Upper lobe of right lung (tissue), 1 donor: ENCODE data around the gene ENPP7. TPM values are rescaled to one million over a fixed set of nuclear protein-coding genes. Genes with fewer than 3 reads are reported as not detected.

Experiments
- ATAC-seq: fragments of 200-7000 bp; cut with Tn5 transposase; one replicate; pipeline ENCODE4 v1.9.1; 2020; ENCODE audit warnings: mild to moderate bottlenecking, moderate library complexity
- DNase-seq: peaks from one replicate; pipeline ENCODE4 v3.0.0-alpha.2; 2020
- H3K27ac ChIP-seq: fragments of 200-600 bp; one replicate; pipeline ENCODE4 v1.8.0; 2022
- H3K27me3 ChIP-seq: fragments of 200-600 bp; one replicate; pipeline ENCODE4 v1.8.0; 2022; ENCODE audit warnings: mild to moderate bottlenecking
- H3K36me3 ChIP-seq: fragments of 200-600 bp; one replicate; pipeline ENCODE4 v1.8.0; 2022
- H3K4me1 ChIP-seq: fragments of 200-600 bp; one replicate; pipeline ENCODE4 v1.8.0; 2022
- H3K4me3 ChIP-seq: fragments of 200-600 bp; one replicate; pipeline ENCODE4 v1.8.0; 2022; ENCODE audit warnings: mild to moderate bottlenecking
- H3K9me3 ChIP-seq: fragments of 200-600 bp; one replicate; pipeline ENCODE4 v1.8.0; 2022
- intact Hi-C: fragments of 100-400 bp; cut with DNase I; formaldehyde crosslinking; loops from one replicate; pipeline ENCODE4 v1.11.0; 2022
- total RNA-seq: library from RNA; stranded (reverse); fragmentation: NEBNext Ultra II Directional; extraction: Animal tissue kit (Norgen Biotek cat#: 25700); gene quantifications from one replicate; pipeline ENCODE4 v1.2.1, GENCODE V29; 2021
- TF ChIP-seq, protein P1 (sequence below): fragments of 200-600 bp; IDR thresholded peaks from one replicate; pipeline ENCODE4 v1.8.0; 2022; ENCODE audit warnings: antibody characterized with exemption
- donor health status: DM: no; HTN: yes; CAD: no; lungs with severe emphysema.

Gene ENPP7
- total RNA-seq, 1 donor from 2014 or later: not detected

DNA sequence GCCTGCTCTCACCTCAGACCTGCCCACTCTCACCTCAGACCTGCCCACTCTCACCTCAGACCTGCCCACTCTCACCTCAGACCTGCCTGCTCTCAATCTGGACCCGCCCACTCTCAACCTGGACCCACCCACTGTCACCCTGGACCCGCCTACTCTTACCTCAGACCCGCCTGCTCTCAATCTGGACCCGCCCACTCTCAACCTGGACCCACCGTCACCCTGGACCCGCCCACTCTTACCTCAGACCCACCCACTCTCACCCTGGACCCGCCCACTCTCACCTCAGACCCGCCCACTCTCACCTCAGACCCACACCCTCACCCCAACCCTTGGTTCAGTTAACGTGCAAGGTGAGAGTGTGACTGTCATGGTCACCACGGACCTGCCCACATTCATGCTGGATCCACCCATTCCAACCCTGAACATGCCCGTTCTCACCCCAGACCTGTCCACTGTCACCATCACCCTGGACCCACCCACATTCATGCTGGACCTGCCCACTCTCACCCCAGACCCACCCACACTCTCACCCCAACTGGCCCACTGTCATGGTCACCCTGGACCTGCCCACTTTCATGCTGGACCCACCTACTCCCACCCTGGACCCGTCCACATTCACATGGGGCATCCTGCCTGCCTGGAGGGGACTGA, 31.2 kb upstream of the ENPP7 start:
- intact Hi-C loops: no loop called here
- no peak for DNase-seq
- peaks cover 7% of the 10 kb centered on the region for H3K27me3 ChIP-seq
- H3K4me3 ChIP-seq: no peak overlapping the region
- ATAC-seq: peak; percentile 4
- TF ChIP-seq, protein P1, sequence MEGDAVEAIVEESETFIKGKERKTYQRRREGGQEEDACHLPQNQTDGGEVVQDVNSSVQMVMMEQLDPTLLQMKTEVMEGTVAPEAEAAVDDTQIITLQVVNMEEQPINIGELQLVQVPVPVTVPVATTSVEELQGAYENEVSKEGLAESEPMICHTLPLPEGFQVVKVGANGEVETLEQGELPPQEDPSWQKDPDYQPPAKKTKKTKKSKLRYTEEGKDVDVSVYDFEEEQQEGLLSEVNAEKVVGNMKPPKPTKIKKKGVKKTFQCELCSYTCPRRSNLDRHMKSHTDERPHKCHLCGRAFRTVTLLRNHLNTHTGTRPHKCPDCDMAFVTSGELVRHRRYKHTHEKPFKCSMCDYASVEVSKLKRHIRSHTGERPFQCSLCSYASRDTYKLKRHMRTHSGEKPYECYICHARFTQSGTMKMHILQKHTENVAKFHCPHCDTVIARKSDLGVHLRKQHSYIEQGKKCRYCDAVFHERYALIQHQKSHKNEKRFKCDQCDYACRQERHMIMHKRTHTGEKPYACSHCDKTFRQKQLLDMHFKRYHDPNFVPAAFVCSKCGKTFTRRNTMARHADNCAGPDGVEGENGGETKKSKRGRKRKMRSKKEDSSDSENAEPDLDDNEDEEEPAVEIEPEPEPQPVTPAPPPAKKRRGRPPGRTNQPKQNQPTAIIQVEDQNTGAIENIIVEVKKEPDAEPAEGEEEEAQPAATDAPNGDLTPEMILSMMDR: no peak
- no peaks in the 10 kb centered on the region for H3K36me3 ChIP-seq
- no peaks in the 10 kb centered on the region for H3K9me3 ChIP-seq
- H3K4me1 ChIP-seq: peaks cover 7% of the 10 kb centered on the region
- no peak overlapping the region for H3K27ac ChIP-seq

DNA sequence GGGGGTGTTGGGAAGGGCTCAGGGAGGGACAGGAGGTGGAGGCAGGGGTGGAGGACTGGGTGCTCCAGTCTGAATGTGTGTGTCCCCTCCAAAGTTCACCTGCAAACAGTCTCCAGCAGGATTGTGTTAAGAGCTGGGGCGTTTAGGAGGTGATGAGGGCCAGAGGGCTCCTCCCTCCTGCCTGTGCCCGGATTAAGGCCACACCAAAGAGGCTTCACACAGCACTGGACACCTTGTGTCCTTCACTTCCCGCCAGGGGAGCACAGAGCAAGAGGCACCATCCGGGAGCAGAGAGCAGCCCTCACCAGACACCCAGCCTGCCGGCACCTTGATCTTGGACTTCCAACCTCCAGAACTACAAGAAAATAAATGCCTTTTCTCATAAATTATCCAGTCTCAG, 30.2 kb upstream of the ENPP7 start:
- Histone ChIP-seq H3K9me3 (no peaks in the 10 kb centered on the region), H3K36me3 (no peaks in the 10 kb centered on the region), H3K27ac (no peak overlapping the region), H3K27me3 (peaks cover 7% of the 10 kb centered on the region), H3K4me1 (peaks cover 6% of the 10 kb centered on the region), H3K4me3 (no peak overlapping the region)
- ATAC-seq (no peak), DNase-seq (no peak)
- intact Hi-C loops: no loop called here
- TF ChIP-seq, protein P1: no peak

DNA sequence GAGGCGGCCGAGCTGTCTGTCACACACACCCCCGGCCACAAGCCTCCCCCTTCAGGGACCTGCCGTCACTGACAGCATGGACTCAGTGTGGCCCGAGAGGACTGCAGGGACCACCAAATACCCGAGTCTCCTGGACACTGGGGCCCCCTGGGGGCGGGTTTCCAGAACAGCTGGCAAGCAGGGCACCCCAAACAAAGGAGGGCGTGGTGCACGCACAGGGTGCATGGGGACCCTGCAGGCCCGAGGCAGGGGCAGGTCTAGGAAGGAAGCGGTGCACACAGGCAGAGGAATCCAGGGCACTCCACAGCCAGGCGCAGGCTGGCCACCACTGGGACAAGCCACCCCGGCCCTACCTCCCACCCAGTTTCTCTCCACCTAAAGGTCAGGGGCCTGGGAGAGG, 28.7 kb upstream of the ENPP7 start:
- DNase-seq: no peak
- H3K27me3 ChIP-seq: peaks cover 10% of the 10 kb centered on the region

DNA sequence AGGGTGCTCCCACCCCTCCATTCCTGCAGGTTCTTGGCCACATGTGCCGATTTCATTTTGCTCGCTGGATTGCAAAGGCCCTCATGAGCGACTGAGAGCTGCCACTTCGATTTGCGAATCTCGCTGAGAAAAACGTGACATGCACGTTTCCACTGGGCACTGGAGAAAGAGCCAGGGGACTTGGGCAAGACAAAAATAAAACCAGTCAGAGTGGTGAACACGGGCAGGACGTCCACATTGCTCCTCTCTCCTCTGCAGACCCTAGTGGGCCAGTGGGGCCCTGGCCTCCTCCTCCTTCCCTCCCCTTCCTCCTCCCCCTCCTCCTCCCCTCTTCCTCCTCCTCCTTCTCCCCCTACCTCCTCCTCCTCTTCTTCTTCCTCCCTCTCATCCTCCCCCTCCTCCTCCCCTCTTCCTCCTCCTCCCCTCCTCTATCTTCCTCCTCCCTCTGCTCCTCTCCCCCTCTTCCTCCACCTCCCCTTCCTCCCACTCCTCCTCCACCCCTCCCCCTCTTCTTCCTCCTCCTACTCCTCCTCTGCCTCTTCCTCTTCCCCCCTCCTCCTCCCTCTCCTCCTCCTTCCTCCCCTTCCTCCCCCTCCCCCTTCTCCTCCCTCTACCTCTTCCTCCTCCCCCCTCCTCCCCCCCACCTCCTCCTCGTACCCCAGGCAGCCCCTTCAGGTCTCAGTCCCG, 28.1 kb upstream of the ENPP7 start:
- no peak overlapping the region for H3K4me3 ChIP-seq
- ATAC-seq: no peak
- H3K36me3 ChIP-seq: no peaks in the 10 kb centered on the region
- DNase-seq: no peak
- no peaks in the 10 kb centered on the region for H3K9me3 ChIP-seq
- intact Hi-C loops: no loop called here
- H3K27me3 ChIP-seq: peaks cover 16% of the 10 kb centered on the region
- no peaks in the 10 kb centered on the region for H3K4me1 ChIP-seq
- no peak overlapping the region for H3K27ac ChIP-seq
- TF ChIP-seq, protein P1: no peak

More for the DNA sequence above, 28.7 kb upstream of the ENPP7 start:
- no peak for ATAC-seq
- no peaks in the 10 kb centered on the region for H3K4me1 ChIP-seq
- H3K9me3 ChIP-seq: no peaks in the 10 kb centered on the region
- intact Hi-C loops: no loop called here
- H3K36me3 ChIP-seq: no peaks in the 10 kb centered on the region
- H3K27ac ChIP-seq: no peak overlapping the region
- no peak overlapping the region for H3K4me3 ChIP-seq
- TF ChIP-seq, protein P1: peak; percentile 5

DNA sequence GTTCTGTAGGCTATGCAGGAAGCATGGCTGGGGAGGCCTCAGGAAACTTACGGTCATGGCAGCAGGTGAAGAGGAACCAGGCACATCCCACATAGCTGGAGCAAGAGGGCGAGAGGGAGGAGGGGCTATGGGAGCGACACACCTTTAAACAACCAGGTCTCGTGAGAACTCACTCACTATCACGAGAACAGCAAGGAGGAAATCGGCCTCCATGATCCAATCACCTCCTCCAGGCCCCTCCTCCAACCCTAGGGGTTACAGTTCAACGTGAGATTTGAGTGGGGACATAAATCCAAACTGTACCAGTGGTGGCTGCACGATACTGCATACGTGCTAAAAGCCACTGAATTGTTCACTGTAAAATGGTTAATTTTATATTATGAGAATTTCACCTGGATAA, 26.1 kb upstream of the ENPP7 start:
- Histone ChIP-seq H3K36me3 (no peaks in the 10 kb centered on the region), H3K27ac (no peak overlapping the region), H3K9me3 (no peaks in the 10 kb centered on the region), H3K4me1 (no peaks in the 10 kb centered on the region), H3K27me3 (peaks cover 10% of the 10 kb centered on the region), H3K4me3 (no peak overlapping the region)
- DNase-seq (no peak), ATAC-seq (no peak)
- intact Hi-C loops: no loop called here
- TF ChIP-seq, protein P1: no peak
